ENCODE results near the gene TBX18.

TBX18 gene

DNA sequence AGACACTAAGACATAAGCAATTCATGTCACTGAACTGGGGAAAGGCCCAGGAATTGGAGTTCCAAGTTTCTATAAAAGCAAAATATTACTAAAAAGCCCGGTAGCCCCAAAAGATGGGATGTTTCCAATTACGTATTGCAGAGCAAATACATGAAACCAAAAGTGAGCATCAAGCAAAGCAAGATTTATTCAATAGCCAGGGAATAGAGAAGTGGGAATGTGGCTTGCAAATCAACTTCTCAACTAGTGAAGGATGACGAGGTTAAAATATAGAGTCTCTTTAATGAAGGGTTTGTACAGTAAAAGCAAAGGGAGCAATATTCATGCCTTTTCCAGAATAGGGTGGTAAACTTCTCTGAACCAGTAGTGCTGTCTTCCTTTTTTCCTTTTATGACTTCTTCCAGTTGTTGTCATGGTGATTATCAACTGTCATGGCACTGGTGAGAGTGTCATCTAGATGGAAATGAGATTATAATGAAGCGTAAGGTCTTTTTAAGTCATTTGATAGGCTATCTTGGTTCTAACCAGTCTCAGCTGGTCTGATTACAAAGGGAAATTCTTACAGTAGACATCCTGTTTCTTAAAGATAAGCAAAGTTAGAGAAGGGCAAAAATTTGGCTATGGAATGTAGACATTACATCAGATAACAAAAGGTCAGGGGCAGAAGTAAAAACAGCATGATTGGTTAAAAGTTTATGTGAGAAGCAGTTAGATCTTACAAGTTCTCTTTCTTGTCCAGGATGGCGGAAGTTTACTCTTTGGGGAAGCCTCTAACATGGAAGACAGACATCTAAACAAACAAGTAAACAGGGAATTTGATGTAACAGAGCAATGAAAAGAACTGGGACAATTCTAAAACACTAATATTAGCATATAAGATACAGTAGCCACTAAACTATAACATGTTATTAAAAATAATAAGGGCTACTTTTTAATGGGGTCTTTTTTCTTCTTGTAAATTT, 96.9 kb downstream of the TBX18 start:
- DNase-seq = no peak

DNA sequence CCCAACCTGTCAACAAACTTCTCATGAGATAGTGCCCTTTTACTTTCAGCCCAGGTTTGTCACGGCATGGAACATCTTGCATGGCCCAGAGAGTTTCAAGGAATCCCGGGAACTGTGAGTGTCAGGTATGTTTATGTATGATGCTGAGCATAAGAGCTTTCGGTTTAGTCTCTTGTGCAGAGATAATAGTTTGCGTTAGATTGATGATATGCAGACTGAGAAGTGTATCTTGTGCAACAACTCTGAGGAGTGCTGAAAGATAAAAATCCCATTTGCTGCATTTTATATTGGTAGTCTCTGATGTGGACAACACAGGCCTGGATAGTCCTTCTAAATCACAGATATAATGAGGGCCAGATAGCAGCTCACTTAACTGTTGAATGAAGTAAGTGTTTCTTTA, 99.0 kb downstream of the TBX18 start:
- DNase-seq = no peak

- DNase-seq = no peak
Measured at GRCh38 chr6:84663866-84664265, 100.5 kb downstream of the TBX18 start.

DNA sequence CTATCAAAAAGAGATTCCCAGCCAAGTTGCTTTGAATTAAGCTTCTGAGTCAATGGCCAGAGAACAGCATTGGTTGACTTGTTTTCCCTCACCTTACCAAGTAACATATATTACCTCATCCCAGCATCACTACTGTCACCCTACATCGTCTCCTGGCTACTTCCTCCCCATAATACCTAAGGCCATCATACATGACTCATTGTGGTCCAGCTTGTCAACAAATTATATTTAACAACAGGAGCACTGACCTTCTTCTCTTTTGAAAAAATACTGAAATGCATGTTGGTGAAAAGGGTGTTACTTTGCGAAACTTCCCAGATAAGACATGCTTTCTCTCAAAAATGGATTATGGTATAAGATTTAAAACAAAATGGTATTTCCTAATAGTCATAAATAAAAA, 106.9 kb downstream of the TBX18 start:
- DNase-seq = no peak

DNA sequence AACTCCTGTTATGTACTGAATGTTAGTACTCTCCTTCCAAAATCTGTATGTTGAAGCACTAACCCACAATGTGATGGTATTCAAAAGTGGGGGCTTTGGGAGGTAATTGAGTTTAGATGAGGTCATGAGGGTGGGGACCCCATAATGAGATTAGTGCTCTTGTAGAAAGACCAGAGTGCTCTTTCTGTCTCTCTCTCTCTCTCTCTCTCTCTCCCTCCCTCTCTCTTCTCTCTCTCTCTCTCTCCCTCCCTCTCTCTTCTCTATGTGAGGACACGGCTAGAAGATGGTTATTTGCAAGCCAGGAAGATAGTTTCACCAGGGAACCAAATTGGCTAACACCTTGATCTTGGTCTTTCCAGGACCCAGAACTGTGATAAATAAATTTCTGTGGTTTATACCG, 107.4 kb downstream of the TBX18 start:
- no peak for DNase-seq

GRCh38 chr6:84653027-84653551, 111.3 kb downstream of the TBX18 start:
- no peak for DNase-seq

DNA sequence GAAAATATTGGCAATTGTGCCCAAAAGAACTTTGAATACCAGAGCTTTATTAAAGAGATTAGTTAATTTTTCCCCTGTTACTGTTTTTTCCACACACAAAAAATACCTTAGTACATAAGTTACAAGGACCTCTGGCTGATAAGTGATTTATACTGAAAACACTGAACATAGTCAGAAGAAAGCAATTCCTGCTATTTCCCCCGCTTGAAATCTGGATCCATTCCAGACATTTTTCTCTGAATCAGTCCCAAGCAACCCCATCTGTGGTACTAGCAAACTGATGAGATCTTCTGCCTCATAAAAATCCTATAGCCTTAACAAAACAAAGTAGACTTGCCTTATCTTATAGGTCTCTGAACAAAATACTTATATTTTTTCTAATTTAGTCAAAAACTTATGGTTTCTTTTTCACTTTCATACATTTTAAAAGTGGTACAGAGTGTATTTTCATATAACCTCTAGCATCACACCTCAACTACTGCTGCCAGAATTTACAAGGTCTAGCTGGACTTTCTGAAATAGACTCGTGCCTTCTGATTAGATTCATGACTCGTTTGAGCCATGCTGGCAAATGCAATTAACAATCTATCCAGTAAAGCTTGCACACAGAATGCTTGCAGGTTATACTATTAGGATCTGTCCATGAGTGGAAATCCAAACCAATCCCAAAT, 111.9 kb downstream of the TBX18 start:
- DNase-seq = no peak

GRCh38 chr6:84651583-84651982, 112.8 kb downstream of the TBX18 start:
- DNase-seq = no peak

DNA sequence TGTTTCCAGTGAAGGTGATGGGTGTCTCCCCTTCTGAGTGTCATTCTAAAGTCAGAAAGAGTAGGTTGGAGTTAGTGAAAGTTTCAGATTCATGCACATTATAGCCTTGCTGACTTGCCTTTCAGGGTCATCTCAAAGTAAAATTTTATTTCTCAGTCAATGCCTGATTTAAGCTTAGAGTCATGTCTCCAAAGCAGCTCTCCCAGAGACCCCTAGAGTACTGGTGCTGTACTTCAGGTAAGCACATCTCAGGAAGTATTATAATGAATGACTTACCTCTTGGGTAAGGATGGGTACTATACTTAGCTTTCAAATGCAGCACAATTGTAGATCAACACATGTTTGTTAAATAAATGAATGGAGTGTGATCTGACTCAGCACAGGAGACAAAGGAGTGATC, 116.0 kb downstream of the TBX18 start:
- no peak for DNase-seq

DNA sequence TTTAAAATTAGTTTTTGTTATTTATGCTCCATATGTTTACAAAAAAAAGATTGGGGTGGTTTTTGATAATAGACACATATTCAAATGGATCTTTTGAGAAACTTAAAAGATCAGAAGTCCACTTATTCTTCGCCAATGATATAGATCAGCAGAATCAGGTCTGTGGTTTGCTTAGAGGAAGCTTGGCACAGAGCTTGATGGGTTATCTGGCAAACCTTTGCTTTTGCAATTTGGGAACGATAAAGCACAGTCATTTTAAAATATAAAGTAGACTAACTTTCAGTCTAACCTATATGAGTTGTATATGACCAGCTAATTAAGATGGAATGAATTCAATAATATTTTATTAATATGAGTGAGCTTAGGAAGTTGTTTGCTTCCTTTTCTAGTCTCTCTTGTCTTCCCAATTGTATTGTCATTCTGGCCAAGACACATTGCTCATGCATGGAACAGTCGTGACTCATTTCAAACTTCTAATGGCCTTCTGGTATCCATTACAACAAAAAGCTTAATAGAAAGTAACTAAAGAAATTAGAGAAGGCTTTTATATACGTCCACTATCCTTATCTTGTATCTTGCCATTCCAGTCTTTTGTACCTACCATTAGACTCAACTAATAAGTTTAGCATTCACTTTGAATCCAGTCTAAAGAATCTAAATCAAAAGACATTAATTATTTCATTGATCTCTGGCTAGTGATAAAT, 118.7 kb downstream of the TBX18 start:
- no peak for DNase-seq

GRCh38 chr6:84645000-84645399, 119.4 kb downstream of the TBX18 start:
- DNase-seq = no peak

DNA sequence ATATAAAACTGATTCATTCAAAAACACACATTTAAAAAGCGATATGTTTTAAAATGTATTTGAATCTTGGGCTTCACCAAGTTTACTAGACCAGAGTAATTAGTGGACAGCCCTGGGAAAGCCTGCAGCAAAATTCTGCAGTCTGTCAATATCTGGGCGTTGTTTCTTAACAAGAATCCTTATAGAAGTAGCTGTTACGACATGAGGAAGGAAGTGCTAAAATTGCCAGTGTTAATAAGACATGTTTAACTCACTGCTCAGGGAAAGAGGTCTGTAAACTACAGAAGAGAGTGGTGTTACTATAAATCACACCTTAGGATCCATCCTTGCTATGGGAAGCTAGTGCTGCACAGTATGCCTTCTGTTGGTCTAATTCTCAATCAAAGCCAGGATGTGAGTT, 120.6 kb downstream of the TBX18 start:
- no peak for DNase-seq

DNA sequence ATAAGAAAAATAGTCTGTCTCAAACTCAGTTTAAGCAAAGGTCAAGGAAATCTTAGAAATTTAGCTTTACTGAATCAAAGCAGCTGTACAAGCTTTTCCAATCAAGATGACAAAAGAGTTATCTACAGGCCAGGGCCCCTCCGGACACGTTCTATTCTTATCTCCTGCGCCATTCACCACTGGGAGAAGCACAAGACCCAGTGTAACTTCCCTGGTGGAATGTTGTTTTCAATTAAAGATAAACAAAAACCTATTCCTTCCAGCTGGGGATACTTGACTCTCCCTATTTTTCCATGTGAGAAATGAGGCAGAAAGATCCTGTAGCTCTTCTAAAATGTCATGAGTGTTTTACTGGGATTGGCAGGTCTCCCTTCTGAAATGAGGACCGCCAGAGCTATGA, 123.3 kb downstream of the TBX18 start:
- DNase-seq = no peak

- no peak for DNase-seq
Measured at GRCh38 chr6:84639396-84639795, 125.0 kb downstream of the TBX18 start.

- DNase-seq = no peak
Measured at GRCh38 chr6:84638286-84638685, 126.1 kb downstream of the TBX18 start.

All from suppressor macrophage treated with lipopolysaccharide for 4 hours (primary cell).